Activated CD8-positive, alpha-beta T cell treated with anti-CD3 and anti-CD28 coated beads, Interleukin-2, amount 10 ng/mL, durations not matched to agents 7 days and 5 days (primary cell): ENCODE results near the gene P2RX5. TPM values are rescaled to one million over a fixed set of nuclear protein-coding genes. Genes with fewer than 3 reads are reported as not detected.
"Not testable (repeated sequence)": the region's sequence is repeated elsewhere in the genome, so short reads cannot be mapped to it uniquely, and the experiment has no call there.

ENCODE experiments used
- ATAC-seq: fragments of 150-1000 bp; cut with Tn5 transposase; one replicate; pipeline ENCODE4 v1.10.0; 2021; ENCODE audit warnings: moderate library complexity
- CTCF ChIA-PET: fragments of 350-600 bp; sonication (Branson Sonifier 250); formaldehyde crosslinking; loops from one replicate; lab custom pipeline; 2021; ENCODE audit warnings: antibody characterized with exemption; lab: Charles Lee
- POLR2A ChIA-PET: fragments of 350-600 bp; sonication (Branson Sonifier 250); formaldehyde crosslinking; loops from one replicate; lab custom pipeline; 2021; ENCODE audit warnings: antibody characterized with exemption; lab: Charles Lee
- DNase-seq: peaks from one replicate; pipeline ENCODE4 v3.0.0-alpha.2; 2020
- H3K27ac Mint-ChIP-seq: one replicate; pipeline ENCODE4 v1.8.0; 2021; ENCODE audit warnings: mild to moderate bottlenecking, mixed read lengths
- H3K27me3 Mint-ChIP-seq: one replicate; pipeline ENCODE4 v1.8.0; 2021; ENCODE audit warnings: low read depth, mixed read lengths
- H3K36me3 Mint-ChIP-seq: one replicate; pipeline ENCODE4 v1.8.0; 2021; ENCODE audit warnings: low read depth, mixed read lengths
- H3K4me1 Mint-ChIP-seq: one replicate; pipeline ENCODE4 v1.8.0; 2021; ENCODE audit warnings: low read depth, mixed read lengths
- H3K4me3 Mint-ChIP-seq: one replicate; pipeline ENCODE4 v1.8.0; 2021; ENCODE audit warnings: mild to moderate bottlenecking, mixed read lengths
- H3K9me3 Mint-ChIP-seq: one replicate; pipeline ENCODE4 v1.8.0; 2022; ENCODE audit warnings: mixed read lengths; ENCODE audit not compliant: insufficient read depth
- total RNA-seq, 2 experiments: library from RNA; stranded (reverse); gene quantifications; one replicate each; pipeline ENCODE4 v1.2.3, GENCODE V29; 2021

Gene P2RX5
- total RNA-seq, 2 experiments from 2014 or later, result 7.8 to 8.1 TPM

DNA sequence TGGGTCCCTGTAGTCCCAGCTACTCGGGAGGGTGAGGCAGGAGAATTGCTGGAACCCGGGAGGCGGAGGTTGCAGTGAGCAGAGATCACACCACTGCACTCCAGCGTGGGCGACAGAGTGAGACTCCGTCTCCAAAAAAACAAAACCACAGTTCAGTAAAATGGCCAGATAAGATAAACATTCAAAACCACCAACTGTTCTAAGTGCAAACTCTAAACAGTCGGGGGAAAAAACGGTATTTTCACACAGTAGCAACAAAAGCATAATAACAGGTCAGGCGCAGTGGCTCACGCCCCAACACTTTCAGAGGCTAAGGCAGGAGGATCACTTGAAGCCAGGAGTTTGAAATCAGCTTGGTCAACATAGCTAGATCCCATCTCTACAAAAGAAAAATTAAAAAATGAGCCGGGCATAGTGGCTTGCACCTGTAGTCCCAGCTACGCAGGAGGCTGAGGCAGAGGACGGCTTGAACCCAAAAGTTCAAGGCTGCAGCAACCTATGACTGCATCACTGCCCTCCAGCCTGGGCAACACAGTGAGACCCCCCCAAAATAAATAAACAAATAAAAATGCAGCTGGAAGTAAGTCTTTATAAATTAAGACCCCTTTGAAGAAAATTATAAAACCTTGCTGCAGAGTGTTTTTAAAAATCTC lies 17.0 kb upstream of the P2RX5 start:
- Mint-ChIP-seq H3K9me3 (no peaks in the 10 kb centered on the region), H3K27ac (peak overlapping the region; percentile 85), H3K4me1 (peaks cover 52% of the 10 kb centered on the region), H3K27me3 (no peaks in the 10 kb centered on the region), H3K4me3 (peak overlapping the region; percentile 29), H3K36me3 (peaks cover 53% of the 10 kb centered on the region)
- POLR2A ChIA-PET, result interaction anchor here (2.0 to 3.7 kb wide), 2 partner anchors 10 to 17 kb away, joined by 15 to 31 read pairs; partner anchors contain the start of genes HASPIN and P2RX5
- ATAC-seq (no peak), DNase-seq (no peak)
- CTCF ChIA-PET, result interaction anchor here (0.8 to 1.3 kb wide), 3 partner anchors 13 to 30 kb away, joined by 3 to 4 read pairs (median 3); no protein-coding TSS in a partner anchor

DNA sequence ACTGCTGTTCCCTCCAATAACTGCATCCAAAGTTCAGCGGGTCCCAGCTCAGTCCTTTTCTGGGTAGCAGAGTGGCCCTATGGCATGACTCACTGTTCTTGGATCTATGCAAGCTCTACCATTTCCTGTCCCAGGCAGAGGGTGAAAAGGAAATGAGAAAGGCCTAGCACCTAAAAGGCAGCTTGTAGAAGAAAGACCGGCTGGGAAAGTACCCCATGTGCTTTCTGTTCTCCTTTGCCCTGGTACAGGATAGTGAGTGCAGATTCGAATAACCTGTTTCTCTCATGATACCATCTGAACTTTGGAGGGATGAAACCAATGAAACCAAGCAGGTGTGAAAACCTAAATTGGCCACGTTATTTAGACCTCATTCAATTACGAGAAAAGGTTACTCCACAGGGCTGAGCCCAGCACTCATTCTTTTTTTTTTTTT lies 15.0 kb upstream of the P2RX5 start:
- peak; percentile 99 for ATAC-seq
- ChIA-PET CTCF (interaction anchor here (0.8 to 2.2 kb wide), 11 partner anchors 10 to 203 kb away, joined by 3 to 14 read pairs (median 5); partner anchors contain the start of genes HASPIN and P2RX5), POLR2A (interaction anchor here (0.6 to 3.7 kb wide), 6 partner anchors 8 to 1395 kb away, joined by 3 to 31 read pairs (median 4); partner anchors contain the start of genes CTNS, HASPIN and P2RX5)
- Mint-ChIP-seq H3K27me3 (no peaks in the 10 kb centered on the region), H3K36me3 (peaks cover 35% of the 10 kb centered on the region), H3K27ac (peak overlapping the region; percentile 85), H3K4me3 (peak overlapping the region; percentile 37), H3K9me3 (no peaks in the 10 kb centered on the region), H3K4me1 (peaks cover 53% of the 10 kb centered on the region)
- DNase-seq, result peak; percentile 87

DNA sequence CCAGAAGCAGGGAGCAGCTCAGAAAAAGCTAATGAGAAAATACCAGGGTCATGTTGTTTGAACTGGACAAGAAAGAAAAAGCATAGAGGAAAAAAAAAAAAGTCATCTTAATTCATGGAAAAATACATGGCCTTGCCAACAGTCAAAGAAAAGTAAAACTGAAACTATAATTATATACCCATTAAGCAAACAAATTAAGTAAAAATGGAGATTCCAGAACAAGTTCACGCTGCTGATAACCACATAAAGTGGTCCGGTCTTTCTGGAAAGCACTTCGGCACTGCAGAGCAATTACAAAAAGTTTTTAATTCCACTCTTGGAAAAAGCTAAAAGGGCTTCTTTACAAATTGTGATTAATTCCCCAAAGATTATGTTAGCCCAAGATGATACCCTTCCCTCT lies 12.4 kb upstream of the P2RX5 start:
- Mint-ChIP-seq H3K36me3 (peaks cover 18% of the 10 kb centered on the region), H3K4me3 (no peak overlapping the region), H3K4me1 (peaks cover 47% of the 10 kb centered on the region), H3K9me3 (no peaks in the 10 kb centered on the region), H3K27ac (peak overlapping the region; percentile 18), H3K27me3 (no peaks in the 10 kb centered on the region)
- DNase-seq (no peak), ATAC-seq (no peak)
- ChIA-PET CTCF (interaction anchor here (1.0 to 1.1 kb wide), 2 partner anchors 12 to 30 kb away, joined by 3 to 5 read pairs; no protein-coding TSS in a partner anchor), POLR2A (no interaction called here)

GRCh38 chr17:3705718-3705984 lies 9.7 kb upstream of the P2RX5 start:
- ATAC-seq, CTCF ChIA-PET, DNase-seq, H3K9me3 Mint-ChIP-seq, H3K27ac Mint-ChIP-seq, H3K27me3 Mint-ChIP-seq, H3K4me3 Mint-ChIP-seq: not testable (repeated sequence)
- Mint-ChIP-seq H3K4me1 (peaks cover 24% of the 10 kb centered on the region), H3K36me3 (peaks cover 12% of the 10 kb centered on the region)
- POLR2A ChIA-PET, result interaction anchor here (1.1 kb wide), 1 partner anchor 18 kb away, joined by 4 read pairs; the partner anchor contains the start of gene HASPIN

- peaks cover 12% of the 10 kb centered on the region for H3K36me3 Mint-ChIP-seq
- H3K4me3 Mint-ChIP-seq, result no peak overlapping the region
- ATAC-seq, result no peak
- no peak overlapping the region for H3K27ac Mint-ChIP-seq
- POLR2A ChIA-PET, result interaction anchor here (1.1 kb wide), 1 partner anchor 19 kb away, joined by 4 read pairs; the partner anchor contains the start of gene HASPIN
- peaks cover 3% of the 10 kb centered on the region for H3K9me3 Mint-ChIP-seq
- peaks cover 20% of the 10 kb centered on the region for H3K4me1 Mint-ChIP-seq
- CTCF ChIA-PET, result no interaction called here
- DNase-seq, result no peak
- no peaks in the 10 kb centered on the region for H3K27me3 Mint-ChIP-seq
Observed at GRCh38 chr17:3704931-3705717, 9.2 kb upstream of the P2RX5 start.

GRCh38 chr17:3702041-3702539 lies 6.1 kb upstream of the P2RX5 start:
- not testable (repeated sequence) for DNase-seq, H3K27ac Mint-ChIP-seq, H3K9me3 Mint-ChIP-seq, H3K4me3 Mint-ChIP-seq, H3K4me1 Mint-ChIP-seq, H3K27me3 Mint-ChIP-seq, ATAC-seq
- POLR2A ChIA-PET, result interaction anchor here (0.6 kb wide), 1 partner anchor 28 kb away, joined by 3 read pairs; no protein-coding TSS in a partner anchor
- CTCF ChIA-PET, result interaction anchor here (1.2 to 2.5 kb wide), 3 partner anchors 9 to 35 kb away, joined by 3 to 9 read pairs (median 4); no protein-coding TSS in a partner anchor
- peaks cover 18% of the 10 kb centered on the region for H3K36me3 Mint-ChIP-seq

DNA sequence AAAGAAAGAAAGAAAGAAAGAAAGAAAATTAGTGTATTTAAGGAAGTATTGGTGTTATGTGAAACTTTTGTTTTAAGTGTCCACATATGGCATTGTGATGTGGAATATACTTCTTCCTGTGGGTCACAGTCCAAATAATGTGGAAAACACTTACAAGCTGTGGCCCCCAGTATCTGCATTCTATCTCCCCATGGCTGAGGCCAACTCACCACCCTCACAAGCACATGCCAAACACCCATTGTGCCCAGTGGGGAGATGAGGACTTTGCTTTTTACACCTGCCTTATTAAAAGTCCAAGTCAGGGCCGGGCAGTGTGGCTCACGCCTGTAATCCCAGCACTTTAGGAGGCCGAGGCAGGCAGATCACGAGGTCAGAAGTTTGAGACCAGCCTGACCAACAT lies 4.0 kb upstream of the P2RX5 start:
- DNase-seq (no peak), ATAC-seq (no peak)
- Mint-ChIP-seq H3K27ac (no peak overlapping the region), H3K4me1 (peaks cover 19% of the 10 kb centered on the region), H3K27me3 (no peaks in the 10 kb centered on the region), H3K36me3 (peaks cover 18% of the 10 kb centered on the region), H3K4me3 (no peak overlapping the region), H3K9me3 (peaks cover 9% of the 10 kb centered on the region)
- ChIA-PET POLR2A (no interaction called here), CTCF (interaction anchor here (2.5 kb wide), 1 partner anchor 11 kb away, joined by 9 read pairs; no protein-coding TSS in a partner anchor)

GRCh38 chr17:3698139-3698538 lies 2.2 kb upstream of the P2RX5 start:
- H3K4me1 Mint-ChIP-seq, result peaks cover 33% of the 10 kb centered on the region
- peaks cover 9% of the 10 kb centered on the region for H3K9me3 Mint-ChIP-seq
- H3K27me3 Mint-ChIP-seq, result no peaks in the 10 kb centered on the region
- no peak overlapping the region for H3K27ac Mint-ChIP-seq
- ChIA-PET POLR2A (interaction anchor here (1.4 kb wide), 1 partner anchor 9 kb away, joined by 3 read pairs; no protein-coding TSS in a partner anchor), CTCF (interaction anchor here (4.2 kb wide), 1 partner anchor 25 kb away, joined by 11 read pairs; the partner anchor contains the start of gene HASPIN)
- no peak for DNase-seq
- no peak overlapping the region for H3K4me3 Mint-ChIP-seq
- no peak for ATAC-seq
- peaks cover 18% of the 10 kb centered on the region for H3K36me3 Mint-ChIP-seq

DNA sequence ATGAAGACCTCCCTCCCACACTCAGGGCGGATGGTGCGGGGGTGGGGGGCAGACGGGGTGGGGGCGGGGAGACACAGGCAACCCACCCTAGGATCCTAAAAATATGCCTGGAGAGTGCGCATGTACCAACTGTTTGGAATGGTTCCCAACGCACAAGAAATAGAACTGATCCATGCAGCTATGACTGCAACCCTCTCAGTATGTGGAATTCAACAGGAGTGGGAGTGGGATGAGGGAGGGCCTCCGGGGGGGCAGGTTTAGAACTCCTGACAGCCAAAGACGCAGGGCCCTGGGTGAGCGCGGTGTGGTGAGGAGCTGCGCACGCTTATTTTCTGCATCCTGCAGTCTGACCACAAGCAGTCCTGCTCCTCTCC lies 1.1 kb upstream of the P2RX5 start:
- DNase-seq (no peak), ATAC-seq (no peak)
- ChIA-PET CTCF (interaction anchor here (1.2 to 4.2 kb wide), 3 partner anchors 26 to 149 kb away, joined by 4 to 11 read pairs (median 6); partner anchors contain the start of genes HASPIN and NCBP3), POLR2A (interaction anchor here (1.4 to 3.2 kb wide), 3 partner anchors 10 to 26 kb away, joined by 3 to 31 read pairs (median 18); partner anchors contain the start of gene HASPIN)
- H3K4me3 Mint-ChIP-seq, result no peak overlapping the region
- H3K27ac Mint-ChIP-seq, result no peak overlapping the region
- peaks cover 5% of the 10 kb centered on the region for H3K9me3 Mint-ChIP-seq
- peaks cover 34% of the 10 kb centered on the region for H3K4me1 Mint-ChIP-seq
- H3K36me3 Mint-ChIP-seq, result peaks cover 8% of the 10 kb centered on the region
- H3K27me3 Mint-ChIP-seq, result no peaks in the 10 kb centered on the region

DNA sequence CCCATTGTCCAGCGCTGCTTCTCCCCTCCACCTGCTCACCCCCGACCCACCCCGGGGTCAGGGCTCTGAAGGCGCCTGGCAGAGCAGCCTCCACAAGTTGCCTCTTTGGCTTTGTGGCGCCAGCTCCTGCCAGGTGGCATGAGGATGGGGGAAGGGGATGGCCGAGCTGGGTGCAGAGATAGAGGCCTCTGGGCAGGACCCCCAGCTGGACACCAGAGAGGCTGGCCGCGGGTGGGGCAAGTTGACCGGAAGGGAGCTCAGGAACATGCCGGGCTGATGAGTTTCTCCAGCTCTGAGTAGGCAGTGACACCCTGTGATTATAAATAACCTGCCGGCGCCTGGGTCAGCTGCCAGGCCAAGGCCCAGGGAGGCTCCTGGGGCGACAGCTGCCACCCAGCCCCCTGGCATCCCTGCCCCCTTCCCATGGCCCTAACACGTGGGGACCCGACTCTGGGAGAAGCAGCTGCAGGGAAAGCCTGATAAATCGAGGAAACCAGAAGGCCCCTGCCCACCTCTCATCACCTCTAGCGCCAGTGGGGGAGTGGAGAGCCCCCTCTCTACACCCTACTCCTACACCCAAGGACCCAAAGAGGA lies 729 bp downstream of the P2RX5 start:
- Mint-ChIP-seq H3K27ac (no peak overlapping the region), H3K27me3 (no peaks in the 10 kb centered on the region)
- CTCF ChIA-PET, result interaction anchor here (0.9 to 4.2 kb wide), 8 partner anchors 12 to 148 kb away, joined by 3 to 19 read pairs (median 6); partner anchors contain the start of gene HASPIN

More for the DNA sequence above, 729 bp downstream of the P2RX5 start:
- POLR2A ChIA-PET, result interaction anchor here (0.9 to 3.2 kb wide), 9 partner anchors 12 to 188 kb away, joined by 3 to 31 read pairs (median 4); partner anchors contain the start of gene HASPIN
- Mint-ChIP-seq H3K9me3 (peaks cover 5% of the 10 kb centered on the region), H3K4me1 (peaks cover 37% of the 10 kb centered on the region), H3K36me3 (peaks cover 6% of the 10 kb centered on the region), H3K4me3 (peak overlapping the region; percentile 70)
- DNase-seq, result no peak
- peak; percentile 21 for ATAC-seq
